SJCRH30 (cell line): Measurements from ENCODE around the gene KDM4B. TPM values are rescaled to one million over a fixed set of nuclear protein-coding genes. Genes with fewer than 3 reads are reported as not detected.

Experiments
- DNase-seq, 2 experiments: peaks; one replicate each; pipeline ENCODE4 v3.0.0-alpha.2; 2015 to 2020
- H3K27ac ChIP-seq: fragments of 250-450 bp; sonication (Bioruptor Pico); 2 replicates; pipeline ENCODE4 v1.5.1; 2020; ENCODE audit warnings: mild to moderate bottlenecking, moderate library complexity
- H3K27me3 ChIP-seq: fragments of 250-450 bp; sonication (Bioruptor Pico); 2 replicates; pipeline ENCODE4 v1.5.1; 2020; ENCODE audit warnings: mild to moderate bottlenecking, moderate library complexity
- H3K36me3 ChIP-seq: fragments of 250-450 bp; sonication (Bioruptor Pico); 2 replicates; pipeline ENCODE4 v1.5.1; 2020; ENCODE audit warnings: mild to moderate bottlenecking, moderate library complexity
- H3K4me1 ChIP-seq: fragments of 250-450 bp; sonication (Bioruptor Pico); 2 replicates; pipeline ENCODE4 v1.5.1; 2020; ENCODE audit warnings: mild to moderate bottlenecking, moderate library complexity
- H3K4me3 ChIP-seq: fragments of 250-450 bp; sonication (Bioruptor Pico); 2 replicates; pipeline ENCODE4 v1.5.1; 2020; ENCODE audit warnings: mild to moderate bottlenecking, moderate library complexity
- H3K9me3 ChIP-seq: fragments of 250-450 bp; sonication (Bioruptor Pico); replicated peaks from 2 replicates; pipeline ENCODE4 v1.5.1; 2020; ENCODE audit warnings: mild to moderate bottlenecking, moderate library complexity
- total RNA-seq: library from RNA; depleted of rRNA; stranded (reverse); fragments of >200 nt; shearing (Covaris generic); gene quantifications from 2 replicates; pipeline ENCODE4 v1.2.3, GENCODE V29; 2014

KDM4B gene
- total RNA-seq, 1 experiment from 2014 or later = 16.2 TPM

- no peak for DNase-seq
- Histone ChIP-seq H3K9me3 (peaks cover 8% of the 10 kb centered on the region; the same call in 1 of the 2 replicates), H3K4me3 (no peak overlapping the region), H3K27ac (no peak overlapping the region), H3K4me1 (0 out of 2 replicates have a peak, but pooled peaks cover 3% of the 10 kb centered on the region), H3K27me3 (no peaks in the 10 kb centered on the region), H3K36me3 (no peaks in the 10 kb centered on the region)
These were observed 36.2 kb downstream of the KDM4B start for GRCh38 chr19:5005096-5005495.

DNA sequence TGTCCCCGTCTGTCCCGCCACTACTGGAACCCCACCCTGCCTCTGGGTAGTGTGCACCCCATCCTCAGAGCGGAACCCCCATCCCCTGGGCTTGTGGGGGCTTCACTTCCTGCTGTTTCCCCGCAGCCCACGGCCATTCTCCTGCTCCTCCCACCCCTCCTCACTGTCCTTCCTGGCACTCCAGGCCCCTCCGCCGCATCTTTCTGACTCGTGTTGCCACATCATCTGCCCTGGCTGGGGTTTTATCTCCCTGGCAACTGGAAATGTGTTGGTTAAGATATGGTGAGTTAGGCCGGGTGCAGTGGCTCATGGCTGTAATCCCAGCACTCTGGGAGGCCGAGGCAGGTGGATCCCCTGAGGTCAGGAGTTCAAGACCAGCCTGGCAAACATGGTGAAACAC is 37.3 kb downstream of the KDM4B start:
- no peak for DNase-seq
- H3K4me3 ChIP-seq = no peak overlapping the region
- H3K4me1 ChIP-seq = 0 out of 2 replicates have a peak, but pooled peaks cover 3% of the 10 kb centered on the region
- no peaks in the 10 kb centered on the region for H3K27me3 ChIP-seq
- H3K36me3 ChIP-seq = no peaks in the 10 kb centered on the region
- peaks cover 8% of the 10 kb centered on the region; the same call in 1 of the 2 replicates for H3K9me3 ChIP-seq
- no peak overlapping the region for H3K27ac ChIP-seq

DNA sequence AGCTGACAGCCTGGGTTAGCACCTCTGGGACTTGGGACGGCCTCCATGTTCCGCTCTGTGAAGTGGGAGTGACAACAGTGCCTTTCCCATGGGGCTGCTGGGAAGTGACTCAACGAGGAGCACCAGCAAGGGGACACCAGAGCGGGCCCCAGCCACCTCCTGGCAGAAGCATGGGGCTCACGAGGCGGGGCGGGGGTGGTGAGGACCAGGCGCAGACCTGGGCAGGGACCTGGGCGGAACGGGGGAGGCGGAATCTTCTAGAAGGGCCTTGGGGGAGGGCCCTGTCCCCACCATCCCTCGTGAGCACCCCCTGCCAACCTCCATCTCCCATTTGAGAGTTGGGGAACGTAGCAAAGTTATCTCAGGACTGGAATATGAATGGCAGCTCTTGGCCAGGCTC is 37.9 kb downstream of the KDM4B start:
- H3K4me1 ChIP-seq = 0 out of 2 replicates have a peak, but pooled peaks cover 3% of the 10 kb centered on the region
- H3K4me3 ChIP-seq = no peak overlapping the region
- no peaks in the 10 kb centered on the region for H3K36me3 ChIP-seq
- no peaks in the 10 kb centered on the region for H3K27me3 ChIP-seq
- no peak overlapping the region for H3K27ac ChIP-seq
- H3K9me3 ChIP-seq = peaks cover 8% of the 10 kb centered on the region; the same call in 1 of the 2 replicates
- DNase-seq = no peak

- H3K27ac ChIP-seq = no peak overlapping the region
- H3K9me3 ChIP-seq = peaks cover 8% of the 10 kb centered on the region; the same call in 1 of the 2 replicates
- no peaks in the 10 kb centered on the region for H3K27me3 ChIP-seq
- no peaks in the 10 kb centered on the region for H3K36me3 ChIP-seq
- no peak overlapping the region for H3K4me3 ChIP-seq
- no peaks in the 10 kb centered on the region for H3K4me1 ChIP-seq
- DNase-seq = no peak
These were observed 42.7 kb downstream of the KDM4B start for GRCh38 chr19:5011476-5012238.

GRCh38 chr19:5012688-5013457 is 44.0 kb downstream of the KDM4B start:
- H3K27me3 ChIP-seq = no peaks in the 10 kb centered on the region
- H3K4me3 ChIP-seq = no peak overlapping the region
- peaks cover 5% of the 10 kb centered on the region; the same call in 1 of the 2 replicates for H3K36me3 ChIP-seq
- no peak overlapping the region for H3K27ac ChIP-seq
- no peak for DNase-seq
- H3K9me3 ChIP-seq = peaks cover 4% of the 10 kb centered on the region; the same call in 1 of the 2 replicates
- H3K4me1 ChIP-seq = no peaks in the 10 kb centered on the region

GRCh38 chr19:5013761-5014160 is 44.8 kb downstream of the KDM4B start:
- H3K4me1 ChIP-seq = no peaks in the 10 kb centered on the region
- H3K4me3 ChIP-seq = no peak overlapping the region
- H3K27me3 ChIP-seq = no peaks in the 10 kb centered on the region
- H3K27ac ChIP-seq = no peak overlapping the region
- H3K9me3 ChIP-seq = no peaks in the 10 kb centered on the region
- H3K36me3 ChIP-seq = peaks cover 11% of the 10 kb centered on the region; the same call in 1 of the 2 replicates
- no peak for DNase-seq

- Histone ChIP-seq H3K4me1 (no peaks in the 10 kb centered on the region), H3K9me3 (no peaks in the 10 kb centered on the region), H3K27ac (no peak overlapping the region), H3K4me3 (no peak overlapping the region), H3K27me3 (no peaks in the 10 kb centered on the region), H3K36me3 (peaks cover 11% of the 10 kb centered on the region; the same call in 1 of the 2 replicates)
- no peak for DNase-seq
These were observed 46.0 kb downstream of the KDM4B start for GRCh38 chr19:5014941-5015340.

- no peaks in the 10 kb centered on the region for H3K9me3 ChIP-seq
- no peak overlapping the region for H3K27ac ChIP-seq
- peaks cover 11% of the 10 kb centered on the region; the same call in 1 of the 2 replicates for H3K36me3 ChIP-seq
- no peaks in the 10 kb centered on the region for H3K4me1 ChIP-seq
- H3K27me3 ChIP-seq = no peaks in the 10 kb centered on the region
- no peak for DNase-seq
- no peak overlapping the region for H3K4me3 ChIP-seq
These were observed 47.4 kb downstream of the KDM4B start for GRCh38 chr19:5016268-5016667.

DNA sequence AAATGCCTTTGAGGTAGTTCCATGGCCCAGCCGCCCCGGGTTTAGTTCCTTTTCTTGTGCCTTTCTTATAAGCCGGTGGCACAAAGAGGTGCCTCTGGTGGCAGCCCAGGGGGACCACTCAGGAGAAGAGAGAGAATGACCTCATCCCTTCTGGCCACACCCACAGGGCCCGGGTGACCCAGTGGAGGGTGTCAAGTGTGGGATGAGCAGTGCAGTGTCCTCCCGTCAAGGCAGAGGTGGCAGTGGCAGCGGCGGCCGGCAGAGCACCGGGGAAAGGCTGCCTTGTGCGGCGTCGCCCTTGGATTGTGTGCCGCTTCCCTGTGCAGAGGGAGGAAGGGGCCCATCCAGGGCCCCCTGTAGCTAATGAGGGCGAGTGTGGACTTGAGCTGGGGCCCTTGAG is 47.9 kb downstream of the KDM4B start:
- no peaks in the 10 kb centered on the region for H3K9me3 ChIP-seq
- no peaks in the 10 kb centered on the region for H3K27me3 ChIP-seq
- H3K36me3 ChIP-seq = peaks cover 11% of the 10 kb centered on the region; the same call in 1 of the 2 replicates
- no peaks in the 10 kb centered on the region for H3K4me1 ChIP-seq
- H3K4me3 ChIP-seq = no peak overlapping the region
- no peak for DNase-seq
- no peak overlapping the region for H3K27ac ChIP-seq

DNA sequence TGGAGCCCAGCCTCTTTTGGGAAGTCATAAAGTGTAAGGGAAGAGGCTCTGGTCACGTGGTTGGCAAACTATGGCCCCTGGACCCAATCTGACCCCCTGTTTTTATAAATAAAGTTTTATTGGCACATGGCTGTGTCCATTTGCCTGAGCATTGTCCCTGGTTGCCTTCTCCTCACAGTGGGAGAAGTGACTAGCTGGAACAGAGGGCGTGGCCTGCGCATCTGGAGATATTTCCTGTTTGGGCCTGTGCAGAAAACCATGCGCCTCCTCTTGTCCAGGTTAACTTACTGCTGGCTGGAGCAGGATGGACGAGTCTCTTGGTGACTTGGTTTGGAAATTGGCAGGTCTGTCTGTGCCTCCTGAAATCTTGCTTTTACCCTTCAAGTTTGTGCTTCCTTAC is 48.3 kb downstream of the KDM4B start:
- peaks cover 11% of the 10 kb centered on the region; the same call in 1 of the 2 replicates for H3K36me3 ChIP-seq
- H3K4me3 ChIP-seq = no peak overlapping the region
- peak in 1 of 2 experiments; percentile 9 for DNase-seq
- H3K4me1 ChIP-seq = no peaks in the 10 kb centered on the region
- H3K9me3 ChIP-seq = no peaks in the 10 kb centered on the region
- H3K27ac ChIP-seq = no peak overlapping the region
- no peaks in the 10 kb centered on the region for H3K27me3 ChIP-seq

DNA sequence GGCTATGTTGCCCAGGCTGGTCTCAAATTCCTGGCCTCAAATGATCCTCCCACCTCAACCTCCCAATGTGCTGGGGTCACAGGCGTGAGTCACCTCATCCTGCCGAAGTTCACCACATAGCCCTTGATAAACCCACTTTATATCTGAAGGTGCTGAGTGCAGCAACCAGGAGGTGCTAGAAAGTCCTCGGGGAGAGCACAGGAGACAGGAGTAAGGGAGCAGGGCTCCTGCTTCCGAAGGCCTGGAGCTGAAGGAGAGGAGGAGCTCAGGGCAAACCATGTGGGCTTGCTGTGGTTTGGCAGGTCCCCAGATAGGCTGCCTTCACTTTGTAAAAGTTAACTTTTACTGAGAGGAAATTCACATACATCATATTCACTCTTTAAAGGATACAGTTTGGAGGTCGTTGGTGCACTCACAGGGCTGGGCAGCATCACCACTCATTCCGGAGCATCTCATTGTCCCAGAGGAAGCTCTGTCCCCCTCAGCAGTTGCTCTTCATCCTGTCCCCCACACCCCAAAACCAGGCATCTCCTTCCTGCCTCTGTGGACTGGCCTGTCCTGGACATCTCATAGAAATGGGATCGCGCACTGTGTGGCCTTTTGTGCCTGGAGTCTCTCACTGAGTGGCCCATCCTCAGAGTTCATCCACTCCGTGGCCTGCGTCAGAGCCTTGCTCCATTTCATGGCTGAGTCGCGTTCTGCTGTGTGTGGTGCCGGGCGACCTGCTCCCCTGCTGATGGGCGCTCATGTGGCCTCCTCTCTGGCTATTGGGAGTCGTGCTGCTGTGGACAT is 49.5 kb downstream of the KDM4B start:
- no peaks in the 10 kb centered on the region for H3K9me3 ChIP-seq
- H3K27ac ChIP-seq = no peak overlapping the region
- H3K36me3 ChIP-seq = peaks cover 11% of the 10 kb centered on the region; the same call in 1 of the 2 replicates
- no peak overlapping the region for H3K4me3 ChIP-seq
- peaks cover 2% of the 10 kb centered on the region; the same call in 1 of the 2 replicates for H3K4me1 ChIP-seq
- DNase-seq = no peak
- H3K27me3 ChIP-seq = no peaks in the 10 kb centered on the region

GRCh38 chr19:5020368-5020767 is 51.5 kb downstream of the KDM4B start:
- no peak overlapping the region for H3K4me3 ChIP-seq
- no peak for DNase-seq
- H3K27ac ChIP-seq = no peak overlapping the region
- peaks cover 11% of the 10 kb centered on the region; the same call in 1 of the 2 replicates for H3K36me3 ChIP-seq
- no peaks in the 10 kb centered on the region for H3K9me3 ChIP-seq
- peaks cover 16% of the 10 kb centered on the region for H3K4me1 ChIP-seq
- H3K27me3 ChIP-seq = no peaks in the 10 kb centered on the region

- DNase-seq = no peak
- no peak overlapping the region for H3K27ac ChIP-seq
- H3K9me3 ChIP-seq = no peaks in the 10 kb centered on the region
- H3K4me3 ChIP-seq = no peak overlapping the region
- H3K27me3 ChIP-seq = no peaks in the 10 kb centered on the region
- H3K4me1 ChIP-seq = peaks cover 23% of the 10 kb centered on the region
- peaks cover 11% of the 10 kb centered on the region; the same call in 1 of the 2 replicates for H3K36me3 ChIP-seq
These were observed 52.1 kb downstream of the KDM4B start for GRCh38 chr19:5021046-5021445.

DNA sequence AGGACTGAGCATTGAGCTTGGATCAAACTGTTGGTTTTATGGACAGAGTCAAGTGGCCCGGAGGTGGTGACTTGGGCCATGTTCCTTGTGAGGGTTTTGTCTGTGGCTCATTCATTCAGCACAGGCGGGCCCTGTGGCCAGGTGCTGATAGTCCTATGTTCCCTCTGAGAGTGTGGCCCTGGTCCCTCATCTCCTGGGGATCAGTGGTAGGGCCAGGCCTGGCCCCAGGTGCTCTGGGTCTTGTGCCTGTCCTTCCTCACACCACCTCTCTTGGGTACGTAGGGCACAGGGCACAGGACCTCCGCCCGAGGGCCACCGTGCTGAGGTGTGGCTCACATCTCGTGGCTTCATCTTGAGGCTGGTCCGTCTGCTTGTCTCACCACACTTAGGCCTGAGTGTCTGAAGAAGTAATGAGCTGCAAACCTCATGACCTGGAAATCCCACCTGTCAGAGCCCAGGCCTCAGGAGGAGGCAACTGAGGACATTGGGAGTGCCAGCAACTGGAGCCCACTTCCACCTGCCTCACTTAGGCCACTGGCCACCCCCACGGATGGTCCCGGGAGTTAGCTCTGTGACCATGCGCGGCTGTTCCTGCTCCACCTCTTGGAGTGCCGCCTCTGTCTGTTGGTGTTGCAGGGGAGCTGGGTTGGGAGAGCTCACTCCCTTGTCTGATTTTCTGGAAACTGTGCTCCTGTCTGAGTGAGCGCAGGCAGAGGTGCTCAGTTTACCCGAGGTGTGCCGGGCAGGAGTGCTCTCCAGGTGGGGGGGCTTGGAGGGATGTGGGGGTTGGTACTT is 53.4 kb downstream of the KDM4B start:
- Histone ChIP-seq H3K4me3 (no peak overlapping the region), H3K4me1 (peaks cover 34% of the 10 kb centered on the region)
- no peak for DNase-seq

More for the DNA sequence above, 53.4 kb downstream of the KDM4B start:
- H3K27me3 ChIP-seq = no peaks in the 10 kb centered on the region
- H3K27ac ChIP-seq = no peak overlapping the region
- H3K36me3 ChIP-seq = peaks cover 11% of the 10 kb centered on the region; the same call in 1 of the 2 replicates
- H3K9me3 ChIP-seq = no peaks in the 10 kb centered on the region
